ENCODE measurements around the gene GRID1.

GRID1 gene

GRCh38 chr10:86375204-86375603 is 8.6 kb upstream of the GRID1 start (continued):
- TF ChIP-seq ZIC2 (tag by site-specific recombination; IDR thresholded peaks at IDR 0.05) = no peak
- TF ChIP-seq ZBTB10 (tag by site-specific recombination; IDR thresholded peaks at IDR 0.05) = no peak
- TF ChIP-seq KLF7 (tag by site-specific recombination; IDR thresholded peaks at IDR 0.05; ENCODE audit: borderline replicate concordance) = no peak
- TF ChIP-seq ZNF133 (tag by site-specific recombination; IDR thresholded peaks at IDR 0.05) = no peak
- no peak for TF ChIP-seq ZBTB26 (tag by site-specific recombination; optimal IDR thresholded peaks at IDR 0.05)
- no peak for TF ChIP-seq ZNF791 (tag by site-specific recombination; IDR thresholded peaks at IDR 0.05)
- TF ChIP-seq IKZF3 (tag by site-specific recombination; IDR thresholded peaks at IDR 0.05) = no peak
- no peak for TF ChIP-seq ZNF10 (tag by site-specific recombination; IDR thresholded peaks at IDR 0.05)

GRCh38 chr10:86374664-86375063 is 8.1 kb upstream of the GRID1 start:
- Histone ChIP-seq H3K36me3 (ENCODE audit: control insufficient read depth in 2 of 2, insufficient read depth in 1 of 2, low read length in 2 of 2) (no peaks in the 10 kb centered on the region), H3K4me1 (ENCODE audit: control insufficient read depth, insufficient read depth, low read length) (no peaks in the 10 kb centered on the region), H3K4me3 (ENCODE audit: low read depth, low read length) (no peak overlapping the region), H3K27ac (ENCODE audit: extremely low read depth, low read depth, low read length) (no peak overlapping the region), H3K9me3 (ENCODE audit: control insufficient read depth, insufficient read depth, low read depth, low read length) (no peaks in the 10 kb centered on the region)
- POLR2A ChIA-PET = no interaction called here
- CTCF ChIA-PET = interaction anchor here (0.6 to 2.6 kb wide), 6 partner anchors 14 to 954 kb away, joined by 3 to 10 read pairs (median 4); no protein-coding TSS in a partner anchor
- TF ChIP-seq ZBTB6 (tag by site-specific recombination; IDR thresholded peaks at IDR 0.05) (no peak), ZNF239 (tag by site-specific recombination; IDR thresholded peaks at IDR 0.05) (no peak), ZNF747 (tag by site-specific recombination; IDR thresholded peaks at IDR 0.05) (no peak), ZNF623 (tag by site-specific recombination; IDR thresholded peaks at IDR 0.05) (no peak), TSHZ1 (tag by site-specific recombination; IDR thresholded peaks at IDR 0.05; ENCODE audit: borderline replicate concordance) (no peak), REPIN1 (tag by site-specific recombination; IDR thresholded peaks at IDR 0.05; ENCODE audit: low read depth) (no peak), ZNF837 (tag by site-specific recombination; IDR thresholded peaks at IDR 0.05) (no peak), ZBTB17 (tag by site-specific recombination; IDR thresholded peaks at IDR 0.05) (no peak), ELK4 (IDR thresholded peaks at IDR 0.05; ENCODE audit: borderline replicate concordance, low read depth, low read length) (no peak), ZNF266 (tag by site-specific recombination; IDR thresholded peaks at IDR 0.05; ENCODE audit: low read depth) (no peak), ZNF211 (tag by site-specific recombination; IDR thresholded peaks at IDR 0.05; ENCODE audit: low read depth) (no peak)
